ELF-1 (cell line): Measurements from ENCODE around the gene NAA15.
"Not testable (repeated sequence)": the region's sequence is repeated elsewhere in the genome, so short reads cannot be mapped to it uniquely, and the experiment has no call there.

Experiments
- DNase-seq: peaks from one replicate; pipeline ENCODE4 v3.0.0-alpha.2; 2016; ENCODE audit warnings: low read depth, low spot score

Gene NAA15

DNA sequence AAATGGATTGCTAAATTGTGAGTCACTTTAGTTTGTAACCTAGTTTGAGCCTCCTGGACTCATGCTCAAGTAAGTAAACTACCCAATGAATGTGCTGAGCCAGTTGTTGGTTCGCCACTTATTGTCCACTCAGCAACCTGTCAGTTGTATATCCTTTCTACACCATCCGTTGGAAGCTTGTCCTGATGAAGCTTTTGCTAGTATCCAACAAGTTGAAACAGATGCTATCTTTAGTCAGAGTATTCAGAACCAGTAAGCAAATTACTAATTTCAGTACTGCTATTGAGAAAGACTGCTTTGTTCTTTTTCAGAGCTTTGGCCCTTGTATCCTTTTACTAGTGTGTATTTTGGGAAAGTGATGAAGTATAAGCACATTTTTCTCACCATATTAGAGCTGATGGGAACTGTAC, 4.3 kb upstream of the NAA15 start:
- DNase-seq, result no peak

- no peak for DNase-seq
These were observed 1.8 kb upstream of the NAA15 start for GRCh38 chr4:139299536-139299935.

- DNase-seq, result no peak
These were observed 733 bp upstream of the NAA15 start for GRCh38 chr4:139300431-139301112.

DNA sequence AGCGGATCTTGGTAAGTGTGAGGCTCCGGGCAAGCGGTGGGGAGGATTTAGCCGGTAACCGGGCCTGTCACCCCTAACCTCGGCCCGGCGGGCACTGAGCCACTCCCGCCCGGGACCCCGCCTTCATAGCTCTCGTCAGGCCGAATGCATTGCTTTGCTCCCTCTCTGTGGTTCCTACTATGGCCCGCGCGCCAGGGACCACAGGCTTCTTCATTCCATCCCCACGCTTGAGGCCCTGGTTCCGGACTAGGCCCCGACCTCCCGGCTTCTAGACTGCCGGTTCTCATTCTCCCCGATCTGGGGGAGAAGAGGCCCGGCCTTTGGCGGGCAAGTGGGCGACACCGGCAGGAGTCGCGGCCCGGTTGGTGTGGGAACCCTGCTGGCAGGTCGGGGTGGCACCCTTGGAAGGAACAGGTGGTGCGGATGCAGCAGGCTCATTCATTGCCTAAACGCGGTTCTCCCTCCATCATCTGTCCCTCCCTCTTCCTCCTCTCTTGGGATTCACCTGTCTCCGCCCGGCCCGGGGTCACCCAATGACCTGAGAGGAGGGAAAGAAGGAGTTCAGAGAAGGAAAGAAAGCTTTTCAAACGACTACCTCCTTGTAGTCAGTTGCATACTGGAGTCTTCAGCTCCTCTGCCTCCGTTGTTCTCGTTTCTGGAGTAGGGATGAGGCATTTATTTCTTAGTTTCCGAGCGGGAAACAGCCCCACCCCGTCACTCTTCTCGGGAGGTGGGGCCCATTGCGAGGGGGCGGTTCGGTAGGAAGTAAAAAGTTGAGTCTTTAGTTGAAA, 711 bp downstream of the NAA15 start, which contains the start of gene NDUFC1:
Gene NDUFC1, minus strand, starts transcription at position 657 of the 791 bp plus-strand sequence. CDS start 6,679 bp downstream, outside the sequence.
- peak; percentile 73 for DNase-seq

- no peak for DNase-seq
These were observed 3.6 kb downstream of the NAA15 start for GRCh38 chr4:139304920-139305319.

DNA sequence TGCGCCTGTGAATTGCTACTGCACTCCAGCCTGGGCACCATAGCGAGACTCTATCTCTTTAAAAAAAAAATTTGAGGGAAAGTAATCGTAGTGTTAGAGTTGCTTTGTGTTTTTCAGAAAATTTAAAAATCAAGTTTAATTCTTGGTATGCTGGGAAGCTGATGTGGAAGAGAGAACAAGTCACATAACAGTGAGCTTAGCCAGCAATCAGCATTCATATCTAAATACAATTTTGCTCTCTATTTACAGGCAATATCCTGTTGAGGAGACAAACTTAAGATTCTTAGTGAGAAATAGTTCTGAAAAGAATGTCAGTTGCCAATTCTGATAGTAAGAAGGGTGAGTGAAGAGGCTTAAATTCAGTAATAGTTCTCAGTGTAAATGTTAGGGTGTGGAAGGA, 10.6 kb downstream of the NAA15 start:
- no peak for DNase-seq

DNA sequence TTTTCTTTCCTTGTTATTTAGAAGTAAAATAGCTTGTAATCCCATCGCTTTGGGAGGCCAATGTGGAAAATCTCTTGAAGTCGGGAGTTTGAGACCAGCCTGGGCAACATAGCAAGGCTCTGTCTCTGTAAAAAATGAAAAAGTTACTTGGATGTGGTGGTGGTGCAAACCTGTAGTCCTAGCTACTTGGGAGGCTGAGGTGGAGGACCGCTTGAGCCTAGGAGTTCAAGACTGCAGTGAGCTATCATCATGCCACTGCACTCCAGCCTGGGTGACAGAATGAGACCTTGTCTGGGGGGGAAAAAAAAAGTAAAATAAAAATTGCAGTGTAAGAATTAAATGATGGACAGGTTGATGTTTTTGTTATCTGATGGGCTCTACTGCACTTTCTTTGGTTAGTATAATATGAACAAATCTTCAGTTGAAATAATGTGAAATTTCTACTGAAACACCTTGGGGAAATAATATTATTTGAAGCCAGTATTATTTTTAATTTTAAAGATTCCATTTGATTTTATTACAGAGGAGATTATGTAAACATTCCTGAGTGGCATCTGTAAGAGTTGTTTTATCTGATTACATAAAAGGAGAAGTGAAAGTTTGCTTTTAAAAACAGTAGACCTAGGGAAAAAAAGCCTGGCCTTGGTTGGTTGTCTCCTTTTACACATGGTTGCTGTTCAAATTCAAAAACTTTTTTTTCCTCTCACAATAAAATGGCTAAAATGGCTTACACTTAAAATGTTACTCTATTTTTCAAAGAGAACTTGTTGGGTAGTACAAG, 11.4 kb downstream of the NAA15 start:
- DNase-seq, result no peak

DNA sequence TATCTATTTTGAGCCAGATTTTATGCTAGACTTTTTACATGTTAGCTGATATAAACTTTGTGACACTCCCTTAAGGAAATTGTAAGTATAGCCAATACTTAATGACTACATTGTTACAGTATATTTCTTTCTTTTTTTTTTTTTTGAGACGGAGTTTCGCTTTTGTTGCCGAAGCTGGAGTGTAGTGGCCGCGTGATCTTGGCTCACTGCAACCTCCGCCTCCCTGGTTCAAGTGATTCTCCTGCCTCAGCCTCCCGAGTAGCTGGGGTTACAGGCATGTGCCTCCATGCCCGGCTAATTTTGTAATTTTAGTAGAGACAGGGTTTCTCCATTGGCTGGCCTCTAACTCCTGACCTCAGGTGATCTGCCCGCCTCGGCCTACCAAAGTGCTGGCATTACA, 12.1 kb downstream of the NAA15 start:
- not testable (repeated sequence) for DNase-seq

DNA sequence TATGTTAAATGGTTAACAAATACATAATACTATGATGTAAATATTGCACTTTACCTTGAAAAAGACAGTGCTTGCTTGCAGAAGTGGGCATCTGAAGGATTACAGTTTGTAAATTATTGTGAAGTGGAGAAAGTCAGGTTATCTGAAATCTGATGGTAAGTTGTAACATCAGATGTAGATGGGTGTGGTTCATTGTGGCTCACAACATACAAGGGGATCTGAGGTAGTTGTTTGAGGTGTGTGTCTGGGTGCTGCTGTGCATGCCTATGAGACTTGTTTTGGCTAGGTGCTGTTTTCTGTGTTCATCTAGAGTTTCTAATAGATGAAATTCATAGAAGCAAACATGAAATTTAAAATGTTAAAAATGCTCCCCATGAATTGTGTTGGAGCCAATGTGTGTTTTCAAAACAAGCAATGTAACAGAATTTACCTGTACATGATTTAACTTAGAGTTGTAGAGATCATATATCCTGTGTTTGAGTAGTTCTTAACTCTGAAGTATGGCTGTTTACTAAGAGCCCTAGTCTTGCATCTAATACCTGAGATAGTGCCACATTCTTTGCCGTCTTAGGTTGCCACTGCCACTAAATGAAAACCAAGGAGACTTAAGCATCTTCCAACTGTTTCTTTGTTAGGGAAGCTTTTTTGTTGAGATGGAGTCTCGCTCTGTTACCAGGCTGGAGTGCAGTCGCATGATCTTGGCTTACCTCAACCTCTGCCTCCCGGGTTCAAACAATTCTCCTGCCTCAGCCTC, 12.9 kb downstream of the NAA15 start:
- no peak for DNase-seq

DNA sequence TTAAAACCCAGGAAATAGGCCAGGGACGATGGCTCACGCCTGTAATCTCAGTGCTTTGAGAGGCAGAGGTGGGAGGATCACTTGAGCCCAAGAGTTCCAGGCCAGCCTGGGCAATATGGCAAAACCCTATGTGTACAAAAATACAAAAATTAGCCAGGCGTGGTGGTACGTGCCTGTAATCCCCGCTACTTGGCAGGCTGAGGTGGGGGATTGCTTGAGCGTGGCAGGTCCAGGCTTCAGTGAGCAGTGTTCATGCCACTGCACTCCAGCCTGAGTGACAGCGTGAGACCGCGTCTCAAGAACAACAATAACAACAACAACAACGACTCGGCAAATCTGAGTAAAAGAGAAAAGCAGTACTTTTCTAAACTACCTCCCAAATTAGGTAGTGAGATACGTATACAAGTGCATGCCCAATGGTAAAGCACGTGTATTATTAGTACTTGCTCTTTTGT, 13.9 kb downstream of the NAA15 start:
- DNase-seq, result no peak

- no peak for DNase-seq
These were observed 15.4 kb downstream of the NAA15 start for GRCh38 chr4:139316733-139317132.

DNA sequence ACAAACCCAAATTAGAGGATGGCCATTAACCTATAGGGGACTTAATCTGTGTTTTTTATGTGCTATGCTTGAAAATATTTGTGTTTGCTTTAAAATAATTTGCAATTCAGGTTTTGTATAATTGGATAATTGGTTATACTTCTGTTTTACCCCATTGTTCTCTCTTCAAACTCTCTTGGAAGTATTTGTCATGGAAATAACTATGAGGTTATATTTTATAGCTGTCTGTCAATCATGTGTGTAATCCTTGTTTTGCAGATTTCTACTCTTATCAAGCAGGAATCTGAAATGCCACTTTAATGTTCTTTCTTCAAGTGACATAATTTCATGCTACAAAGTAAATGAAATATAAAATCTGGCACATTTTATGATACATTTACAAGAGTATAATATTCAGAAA, 16.3 kb downstream of the NAA15 start:
- DNase-seq, result no peak

- no peak for DNase-seq
These were observed 18.3 kb downstream of the NAA15 start for GRCh38 chr4:139319571-139319970.

- DNase-seq, result not testable (repeated sequence)
These were observed 20.8 kb downstream of the NAA15 start for GRCh38 chr4:139322070-139322469.

- DNase-seq, result not testable (repeated sequence)
These were observed 21.2 kb downstream of the NAA15 start for GRCh38 chr4:139322541-139322940.

- DNase-seq, result no peak
These were observed 23.3 kb downstream of the NAA15 start for GRCh38 chr4:139324620-139325019.

GRCh38 chr4:139329665-139330200, 28.4 kb downstream of the NAA15 start:
- DNase-seq, result no peak

GRCh38 chr4:139330283-139330682, 29.0 kb downstream of the NAA15 start:
- DNase-seq, result no peak

- DNase-seq, result no peak
These were observed 29.9 kb downstream of the NAA15 start for GRCh38 chr4:139331185-139331584.

- no peak for DNase-seq
These were observed 31.7 kb downstream of the NAA15 start for GRCh38 chr4:139333046-139333445.

DNA sequence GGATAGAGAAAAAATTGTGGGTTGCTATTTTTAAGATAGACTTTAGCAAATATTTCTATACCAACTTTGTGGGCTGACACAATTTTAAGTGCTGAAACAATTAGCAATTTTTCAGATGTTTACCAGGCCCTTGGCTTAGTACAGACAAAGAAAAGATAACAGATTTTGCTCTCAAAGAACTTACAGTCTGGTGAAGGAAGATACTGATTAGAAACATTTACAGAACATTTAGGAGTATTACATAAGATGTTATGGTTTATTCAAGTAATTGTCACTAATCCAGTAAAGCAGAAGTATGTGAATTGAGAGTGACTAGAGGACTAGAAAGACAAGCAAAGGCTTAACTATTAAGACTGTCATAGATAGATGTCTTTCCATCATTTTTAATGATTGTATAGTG, 36.3 kb downstream of the NAA15 start:
- no peak for DNase-seq
